GM12892 (cell line): Measurements from ENCODE around the gene IMPDH1.

Experiments
- POLR2A ChIP-seq: IDR thresholded peaks from 2 replicates; pipeline ENCODE4 v1.6.1; 2011; ENCODE audit warnings: low read depth, low read length, control low read depth
- POLR2AphosphoS5 ChIP-seq: IDR thresholded peaks from 2 replicates; pipeline ENCODE4 v1.6.1; 2011; ENCODE audit warnings: low read depth, low read length, control low read depth
- TAF1 ChIP-seq: IDR thresholded peaks from 2 replicates; pipeline ENCODE4 v1.6.1; 2011; ENCODE audit warnings: low read depth, mild to moderate bottlenecking, control low read depth, low read length, borderline replicate concordance

DNA sequence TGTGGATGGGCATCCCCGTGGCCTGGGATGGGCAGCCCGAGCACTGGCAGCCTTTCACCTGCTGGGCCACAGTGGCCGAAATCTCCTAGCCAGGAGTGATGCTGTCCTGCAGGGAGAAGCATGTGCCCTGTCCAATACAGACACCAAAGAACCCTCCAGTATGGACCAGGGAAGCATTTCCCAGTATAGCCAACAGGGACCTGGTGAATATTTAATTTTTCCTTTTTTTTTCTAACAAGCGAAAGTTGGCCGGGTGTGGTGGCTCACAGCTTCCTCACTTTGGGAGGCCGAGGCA lies 11.0 kb downstream of the IMPDH1 start:
- TF ChIP-seq POLR2A (no peak), POLR2AphosphoS5 (no peak), TAF1 (no peak)
